Right atrium auricular region (tissue), 2 donors: ENCODE measurements around the gene AQP6. TPM values are rescaled to one million over a fixed set of nuclear protein-coding genes. Genes with fewer than 3 reads are reported as not detected.

ENCODE experiments used
- DNase-seq: peaks from one replicate; pipeline ENCODE4 v3.0.0-alpha.2; 2019; ENCODE audit warnings: low spot score
- H3K27ac ChIP-seq, 2 donors: fragments of 200-600 bp; sonication (generic); 1 replicate in 1 of 2; 2 replicates in 1 of 2; pipeline ENCODE4 v1.5.1; 2016 to 2019
- H3K27me3 ChIP-seq, 2 donors: fragments of 200-600 bp; sonication (generic); one replicate each; pipeline versions ENCODE4 v1.5.1 to v1.6.0; 2017 to 2019
- H3K36me3 ChIP-seq: fragments of 200-600 bp; sonication (generic); one replicate; pipeline ENCODE4 v1.5.1; 2016
- H3K4me1 ChIP-seq, 2 donors: fragments of 200-600 bp; sonication (generic); one replicate each; pipeline versions ENCODE4 v1.5.1 to v1.6.0; 2017 to 2019
- H3K4me3 ChIP-seq, 2 donors: fragments of 200-600 bp; sonication (generic); 1 replicate in 1 of 2; 2 replicates in 1 of 2; pipeline ENCODE4 v1.5.1; 2017 to 2019; ENCODE audit warnings: mild to moderate bottlenecking in 1 of 2, moderate library complexity in 1 of 2
- H3K9me3 ChIP-seq, 2 donors: fragments of 200-600 bp; sonication (generic); one replicate each; pipeline ENCODE4 v1.5.1; 2019
- total RNA-seq, 2 donors: library from RNA; depleted of rRNA; stranded (reverse); fragments of >200 nt; gene quantifications; one replicate each; pipeline ENCODE4 v1.1.0, GENCODE V29; 2016
- TF ChIP-seq, protein P1 (sequence below), 2 donors: fragments of 200-600 bp; sonication (generic); IDR thresholded peaks; one replicate each; pipeline ENCODE4 v1.5.1; 2019; ENCODE audit warnings: antibody characterized with exemption in 2 of 2

AQP6 gene
- total RNA-seq, 2 donors from 2014 or later: 0.08 TPM; not detected in 1

GRCh38 chr12:49998453-49998852 lies 25.7 kb downstream of the AQP6 start:
- no peaks in the 10 kb centered on the region for H3K9me3 ChIP-seq
- no peak overlapping the region for H3K4me3 ChIP-seq
- TF ChIP-seq, protein P1, sequence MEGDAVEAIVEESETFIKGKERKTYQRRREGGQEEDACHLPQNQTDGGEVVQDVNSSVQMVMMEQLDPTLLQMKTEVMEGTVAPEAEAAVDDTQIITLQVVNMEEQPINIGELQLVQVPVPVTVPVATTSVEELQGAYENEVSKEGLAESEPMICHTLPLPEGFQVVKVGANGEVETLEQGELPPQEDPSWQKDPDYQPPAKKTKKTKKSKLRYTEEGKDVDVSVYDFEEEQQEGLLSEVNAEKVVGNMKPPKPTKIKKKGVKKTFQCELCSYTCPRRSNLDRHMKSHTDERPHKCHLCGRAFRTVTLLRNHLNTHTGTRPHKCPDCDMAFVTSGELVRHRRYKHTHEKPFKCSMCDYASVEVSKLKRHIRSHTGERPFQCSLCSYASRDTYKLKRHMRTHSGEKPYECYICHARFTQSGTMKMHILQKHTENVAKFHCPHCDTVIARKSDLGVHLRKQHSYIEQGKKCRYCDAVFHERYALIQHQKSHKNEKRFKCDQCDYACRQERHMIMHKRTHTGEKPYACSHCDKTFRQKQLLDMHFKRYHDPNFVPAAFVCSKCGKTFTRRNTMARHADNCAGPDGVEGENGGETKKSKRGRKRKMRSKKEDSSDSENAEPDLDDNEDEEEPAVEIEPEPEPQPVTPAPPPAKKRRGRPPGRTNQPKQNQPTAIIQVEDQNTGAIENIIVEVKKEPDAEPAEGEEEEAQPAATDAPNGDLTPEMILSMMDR (IDR thresholded peaks at IDR 0.05): no peak
- H3K4me1 ChIP-seq: no peaks in the 10 kb centered on the region
- no peaks in the 10 kb centered on the region for H3K27me3 ChIP-seq
- no peak for DNase-seq
- H3K36me3 ChIP-seq: peaks cover 6% of the 10 kb centered on the region
- H3K27ac ChIP-seq: no peak overlapping the region

GRCh38 chr12:50003595-50003994 lies 30.8 kb downstream of the AQP6 start:
- H3K27ac ChIP-seq: no peak overlapping the region
- H3K36me3 ChIP-seq: no peaks in the 10 kb centered on the region
- H3K9me3 ChIP-seq: no peaks in the 10 kb centered on the region
- no peaks in the 10 kb centered on the region for H3K27me3 ChIP-seq
- no peak overlapping the region for H3K4me3 ChIP-seq
- TF ChIP-seq, protein P1 (IDR thresholded peaks at IDR 0.05): no peak
- no peak for DNase-seq
- H3K4me1 ChIP-seq: no peaks in the 10 kb centered on the region

DNA sequence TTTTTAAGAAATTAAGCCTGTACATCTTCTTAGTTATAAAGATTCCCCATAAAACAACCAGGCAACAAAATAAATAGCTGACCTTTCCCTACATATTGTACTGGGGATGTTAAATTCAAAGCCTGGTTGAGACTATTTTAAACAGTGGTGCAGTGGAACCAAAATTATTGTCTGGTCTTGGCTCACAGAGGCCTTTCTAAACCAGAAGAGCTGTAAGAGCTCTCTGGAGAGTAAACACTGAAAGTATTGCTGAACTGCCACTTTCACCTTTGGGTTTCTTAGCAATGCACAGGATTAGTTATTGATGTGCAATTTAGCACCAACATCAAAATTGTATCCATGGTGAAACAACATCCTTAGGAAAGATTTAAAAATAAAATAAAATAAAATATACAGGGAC lies 31.9 kb downstream of the AQP6 start:
- no peak overlapping the region for H3K4me3 ChIP-seq
- no peaks in the 10 kb centered on the region for H3K9me3 ChIP-seq

GRCh38 chr12:50005175-50005574 lies 32.4 kb downstream of the AQP6 start:
- Histone ChIP-seq H3K27ac (no peak overlapping the region), H3K4me3 (no peak overlapping the region), H3K36me3 (no peaks in the 10 kb centered on the region), H3K27me3 (no peaks in the 10 kb centered on the region), H3K4me1 (no peaks in the 10 kb centered on the region), H3K9me3 (no peaks in the 10 kb centered on the region)
- no peak for DNase-seq
- TF ChIP-seq, protein P1 (IDR thresholded peaks at IDR 0.05): no peak

More for the DNA sequence above, 31.9 kb downstream of the AQP6 start:
- H3K36me3 ChIP-seq: no peaks in the 10 kb centered on the region
- no peaks in the 10 kb centered on the region for H3K4me1 ChIP-seq
- no peak for DNase-seq
- no peak overlapping the region for H3K27ac ChIP-seq
- TF ChIP-seq, protein P1 (IDR thresholded peaks at IDR 0.05): no peak
- H3K27me3 ChIP-seq: no peaks in the 10 kb centered on the region

DNA sequence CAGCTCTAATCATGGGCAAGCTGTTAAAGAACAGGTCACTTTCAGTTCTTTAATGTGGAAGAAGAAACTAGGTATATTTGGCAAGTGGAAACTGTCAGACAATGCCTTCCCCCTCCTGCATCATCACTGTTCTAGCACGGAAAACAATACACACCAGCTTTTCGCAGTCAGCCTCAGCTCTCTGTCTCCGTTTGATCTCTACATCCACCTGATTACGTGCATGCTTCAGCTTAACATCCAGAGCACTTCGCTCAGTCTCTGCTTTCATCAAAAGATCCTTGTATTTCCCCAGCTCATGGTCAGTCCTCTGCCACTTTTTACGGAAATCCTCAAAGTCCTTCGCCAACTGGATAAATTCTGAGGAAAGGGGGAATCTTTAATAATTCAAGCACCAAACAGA lies 33.5 kb downstream of the AQP6 start:
- H3K9me3 ChIP-seq: no peaks in the 10 kb centered on the region
- no peak for DNase-seq
- TF ChIP-seq, protein P1 (IDR thresholded peaks at IDR 0.05): no peak
- no peaks in the 10 kb centered on the region for H3K36me3 ChIP-seq
- H3K27ac ChIP-seq: no peak overlapping the region
- no peaks in the 10 kb centered on the region for H3K27me3 ChIP-seq
- H3K4me3 ChIP-seq: no peak overlapping the region
- no peaks in the 10 kb centered on the region for H3K4me1 ChIP-seq

DNA sequence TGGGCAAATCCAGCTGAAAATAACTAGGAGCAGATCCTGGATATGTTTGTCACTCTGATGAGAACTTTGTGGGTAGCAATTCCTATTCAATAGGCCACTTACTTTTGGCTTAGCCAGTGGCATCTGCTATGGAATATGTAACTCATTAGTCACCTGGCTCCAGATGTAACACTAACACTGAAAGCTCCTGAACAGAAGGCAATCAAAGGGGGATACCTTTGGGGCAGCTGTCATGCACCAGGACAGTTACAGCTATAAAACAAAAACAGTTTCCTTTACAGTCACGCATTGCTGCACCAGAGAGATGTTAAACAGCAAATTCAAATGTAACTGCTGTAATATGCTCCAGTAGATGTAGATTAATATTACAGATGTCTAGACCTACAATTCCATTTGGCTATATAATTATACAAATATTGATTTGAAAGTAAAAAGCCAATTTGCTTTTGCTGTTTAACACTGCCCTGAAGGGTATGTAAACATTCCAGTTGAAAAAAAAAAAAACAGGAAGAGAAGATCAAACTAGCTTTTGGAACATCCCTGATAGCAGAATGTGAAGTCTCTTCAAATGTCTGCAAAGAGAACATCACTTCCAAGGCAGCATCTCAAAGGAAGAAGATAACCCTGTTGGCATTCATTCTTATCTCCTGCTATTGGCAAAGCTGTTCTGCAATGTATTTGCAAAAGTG lies 34.2 kb downstream of the AQP6 start:
- H3K27ac ChIP-seq: no peak overlapping the region
- no peak for DNase-seq
- H3K4me3 ChIP-seq: no peak overlapping the region
- no peaks in the 10 kb centered on the region for H3K4me1 ChIP-seq
- no peaks in the 10 kb centered on the region for H3K9me3 ChIP-seq
- TF ChIP-seq, protein P1 (IDR thresholded peaks at IDR 0.05): no peak
- no peaks in the 10 kb centered on the region for H3K36me3 ChIP-seq
- no peaks in the 10 kb centered on the region for H3K27me3 ChIP-seq
